NCI-H187 (cell line): ENCODE data around the gene C3orf18.
A peak's percentile ranks its signal among the peaks of the same experiment; 100 is the strongest.

Source experiments
- DNase-seq, 2 experiments: peaks; one replicate each; lab custom pipeline; 2025; lab: John Stamatoyannopoulos, UW

The C3orf18 gene

DNA sequence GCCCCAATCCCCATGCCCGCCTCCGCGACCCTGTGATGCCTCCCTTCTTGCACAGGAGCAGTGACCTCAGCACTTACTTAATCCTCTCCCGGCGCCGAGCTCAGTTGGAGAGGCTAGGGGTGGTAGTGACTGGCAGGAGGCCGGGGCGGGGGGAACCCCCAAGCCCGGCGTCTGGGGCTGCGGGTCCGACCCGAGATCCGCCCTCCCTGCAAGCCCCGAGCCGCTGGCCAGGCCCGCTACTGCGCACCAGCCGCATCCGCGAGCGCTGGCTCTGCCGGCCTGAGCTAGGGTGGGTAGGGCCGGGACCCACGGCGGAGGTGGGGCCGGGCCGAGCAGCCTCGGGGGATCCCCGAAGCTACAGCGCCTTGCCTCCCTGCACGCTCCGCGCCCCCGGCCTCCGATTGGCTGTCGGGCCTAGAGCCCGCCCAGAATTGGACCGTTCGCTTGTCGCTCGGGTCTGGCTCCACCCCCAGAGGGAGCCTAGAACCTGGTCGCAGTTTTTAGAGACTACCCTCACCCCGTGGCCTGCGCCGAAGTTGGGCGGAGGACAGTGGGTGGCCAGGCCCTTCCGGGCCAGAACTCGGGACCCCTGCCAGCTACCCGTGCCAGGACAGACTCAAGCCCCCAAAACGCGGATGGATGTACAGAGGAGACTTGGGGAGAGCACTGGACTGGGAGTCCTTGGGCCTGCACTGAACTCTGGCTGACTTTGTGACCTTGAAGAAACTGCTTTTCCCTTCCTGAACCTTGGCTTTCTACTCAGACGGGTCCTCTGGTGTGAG lies at the start of gene C3orf18:
Gene C3orf18, minus strand, starts transcription at position 362 of the 782 bp plus-strand sequence. CDS start 2,048 bp downstream, outside the sequence.
- peak; percentile 12 to 52 for DNase-seq

DNA sequence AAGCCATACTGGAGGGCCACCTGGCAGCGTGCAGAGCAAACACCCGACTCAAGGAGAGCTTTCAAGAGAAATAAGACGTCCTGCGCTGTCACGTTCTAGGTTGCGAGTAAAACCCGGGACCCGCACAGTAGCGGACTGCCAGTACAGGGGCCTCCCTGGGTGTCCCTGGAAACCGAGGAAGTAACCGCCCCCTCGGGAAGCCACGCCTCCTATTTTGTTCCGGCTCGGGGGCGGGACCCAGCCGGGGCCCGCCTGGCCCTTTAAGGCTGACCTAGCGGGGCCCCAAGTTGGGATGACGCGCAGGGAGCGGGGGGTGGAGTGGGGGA lies 49.2 kb upstream of the C3orf18 start:
- peak; percentile 27 to 53 for DNase-seq

DNA sequence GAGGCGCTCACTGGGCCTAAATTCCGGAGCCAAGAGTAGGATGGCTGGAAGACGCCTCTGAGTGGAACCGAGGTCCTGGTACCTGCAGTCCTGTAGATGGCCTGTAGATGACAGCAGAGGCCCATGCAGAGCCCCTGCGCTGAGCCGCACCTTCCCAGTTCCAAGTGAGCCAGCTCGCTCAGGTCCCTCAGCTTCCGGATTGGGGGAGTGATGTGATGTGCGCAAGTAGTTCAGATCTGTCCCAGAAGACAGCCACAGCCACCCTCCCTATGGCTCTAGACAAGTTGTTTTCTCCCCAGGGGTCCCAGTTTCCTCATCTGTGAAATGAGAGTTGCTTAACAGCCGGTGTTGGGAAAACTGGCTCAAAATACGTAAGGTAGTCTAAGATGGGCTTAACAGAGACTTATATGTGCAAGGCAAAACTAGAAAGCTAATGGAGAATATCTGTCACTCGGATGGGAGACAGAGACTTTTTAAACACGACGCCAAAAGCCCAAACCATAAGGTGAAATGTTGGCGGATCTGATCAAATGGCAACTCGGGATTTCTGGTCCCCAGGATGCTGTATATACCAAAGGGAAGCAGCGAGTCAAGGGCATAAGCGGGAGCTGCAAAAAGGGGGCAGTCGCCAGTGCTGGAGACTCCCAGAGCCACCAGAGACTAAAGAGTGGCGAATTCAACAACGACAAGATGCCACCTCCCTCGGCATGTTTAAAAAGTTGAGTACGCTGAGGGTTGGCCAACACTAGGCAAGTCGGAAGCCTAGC lies 48.6 kb upstream of the C3orf18 start:
- DNase-seq = peak; percentile 31 to 51

DNA sequence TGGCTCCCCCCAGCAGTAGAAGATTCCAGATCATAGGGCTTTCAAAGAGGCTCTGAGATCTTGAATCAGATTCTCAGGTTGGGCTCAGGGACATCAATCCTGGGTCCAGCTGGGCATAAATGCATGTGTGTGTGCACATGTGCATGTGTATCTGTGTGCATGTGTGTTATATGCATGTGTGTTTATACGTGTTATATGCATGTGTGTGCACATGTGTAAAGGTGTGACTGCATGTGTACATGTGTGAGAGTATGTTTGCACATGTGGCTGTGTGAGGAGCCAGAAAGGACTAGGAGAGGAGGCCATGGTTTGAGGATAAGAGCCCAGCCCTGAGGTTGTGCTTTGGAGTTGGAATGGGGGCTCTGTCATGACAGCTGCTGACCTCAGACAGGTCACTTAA lies 47.6 kb upstream of the C3orf18 start:
- no peak for DNase-seq

DNA sequence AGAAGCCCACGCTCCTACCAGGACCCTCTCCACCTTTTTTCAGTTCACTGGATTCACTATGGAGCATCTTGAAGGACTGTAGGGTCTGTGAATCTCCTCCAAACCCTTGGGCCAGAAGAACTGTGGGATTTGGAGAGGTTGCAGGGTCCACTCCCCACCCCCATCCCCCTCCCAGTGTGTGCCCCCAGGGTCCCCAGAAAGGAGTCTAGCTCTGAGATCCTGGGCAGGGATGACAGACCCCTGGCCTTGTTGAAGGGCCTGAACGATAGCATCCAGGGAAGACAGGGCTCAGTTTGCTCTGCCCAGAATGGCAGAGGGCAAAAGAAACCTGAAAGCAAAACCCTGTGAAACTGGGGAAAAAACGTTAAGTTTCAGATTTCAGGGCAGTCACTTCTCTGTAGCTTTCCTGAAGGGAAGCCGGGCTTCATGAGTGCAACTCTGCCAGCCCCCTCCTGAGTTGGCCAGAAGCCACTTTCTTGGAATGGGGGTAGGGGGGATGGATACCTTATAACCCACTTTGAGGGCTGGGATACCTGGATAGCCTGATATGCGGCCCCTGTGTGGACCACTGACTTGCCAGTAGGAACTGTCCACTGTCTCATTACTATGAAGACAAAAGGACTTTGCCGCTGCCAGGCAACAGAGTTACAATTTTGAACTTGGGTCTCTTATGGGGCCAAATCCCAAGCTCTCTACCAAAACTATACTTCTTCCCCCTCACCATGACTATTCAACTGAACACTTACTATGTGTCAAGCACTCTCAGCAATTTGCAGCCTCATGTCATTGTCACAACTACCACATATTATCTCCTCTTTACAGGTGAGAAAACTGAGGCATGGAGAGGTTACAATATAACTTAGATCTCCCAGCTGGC lies 45.7 kb upstream of the C3orf18 start:
- DNase-seq = no peak

DNA sequence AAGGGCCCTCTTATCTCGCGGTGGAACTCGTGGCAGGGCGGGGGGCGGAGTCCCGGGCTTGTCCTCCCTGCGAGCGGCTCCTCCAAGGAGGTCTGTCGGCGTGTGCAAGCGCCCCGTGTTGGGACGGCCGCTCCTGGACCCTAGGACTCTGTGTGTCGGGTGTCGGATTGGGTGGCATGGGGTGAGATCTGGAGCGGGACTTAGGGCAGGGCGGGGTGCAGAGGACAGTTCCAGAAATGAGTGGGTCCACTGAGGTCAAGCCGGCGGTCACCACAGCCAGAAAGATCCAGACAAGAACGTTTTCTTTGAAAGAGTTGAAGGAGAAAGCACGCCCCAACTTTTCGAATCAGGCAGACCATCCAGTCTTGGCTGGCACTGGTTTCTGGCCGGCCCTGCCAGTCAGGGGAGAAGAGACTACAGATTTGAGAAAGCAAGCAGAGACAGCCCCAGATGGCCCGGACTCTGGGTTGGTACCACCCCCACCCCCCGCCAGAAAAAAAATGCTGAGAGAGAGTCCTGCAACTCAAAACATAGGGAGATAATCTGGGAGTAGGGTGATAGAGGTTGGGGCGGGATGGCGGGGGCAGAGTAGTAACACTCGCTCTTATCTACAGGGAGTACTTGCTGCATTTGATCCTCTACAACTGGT lies 44.8 kb upstream of the C3orf18 start:
- no peak for DNase-seq

DNA sequence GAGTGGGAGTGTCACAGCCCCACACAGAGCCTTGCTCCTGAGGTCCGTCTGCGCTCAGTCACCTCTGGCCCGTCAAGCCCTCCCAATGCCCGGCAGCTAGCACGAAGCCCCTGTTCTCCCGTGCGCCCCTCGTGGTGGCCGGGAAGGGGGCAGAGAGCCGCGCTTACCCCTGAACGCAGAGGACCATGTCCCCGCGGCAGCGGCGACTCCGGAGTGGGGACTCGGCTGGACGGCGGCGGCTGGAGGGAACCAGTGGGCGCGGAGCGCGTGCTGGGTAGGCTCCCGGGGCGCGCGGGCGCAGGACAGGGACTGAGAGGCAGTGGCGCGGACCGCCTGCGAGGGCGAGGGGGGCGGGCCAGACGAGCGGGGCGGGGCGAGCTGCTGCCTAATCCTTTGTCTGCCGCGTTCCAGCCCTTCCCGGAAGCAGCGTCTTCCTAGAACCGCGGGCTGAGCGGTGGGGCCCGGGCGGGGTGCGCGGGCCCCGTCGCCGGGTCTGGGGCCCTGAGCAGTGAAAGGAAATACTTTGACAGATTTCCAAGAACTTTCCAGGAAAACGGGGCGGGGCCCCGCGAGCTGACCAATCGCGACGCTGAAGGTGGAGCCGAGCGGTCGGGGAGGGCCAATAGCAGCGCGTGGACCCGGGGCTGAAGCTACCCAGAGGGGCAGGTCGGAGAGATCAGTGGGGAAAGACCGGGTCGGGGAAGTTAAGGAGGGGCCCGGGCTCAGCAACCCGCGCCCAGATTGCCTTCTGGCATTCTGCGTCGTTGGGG lies 44.1 kb upstream of the C3orf18 start, which contains the start of gene CISH:
Gene CISH, minus strand, starts transcription at position 311 of the 770 bp plus-strand sequence. Its CDS starts 124 bp downstream, at position 187.
- DNase-seq = peak; percentile 56 to 63

DNA sequence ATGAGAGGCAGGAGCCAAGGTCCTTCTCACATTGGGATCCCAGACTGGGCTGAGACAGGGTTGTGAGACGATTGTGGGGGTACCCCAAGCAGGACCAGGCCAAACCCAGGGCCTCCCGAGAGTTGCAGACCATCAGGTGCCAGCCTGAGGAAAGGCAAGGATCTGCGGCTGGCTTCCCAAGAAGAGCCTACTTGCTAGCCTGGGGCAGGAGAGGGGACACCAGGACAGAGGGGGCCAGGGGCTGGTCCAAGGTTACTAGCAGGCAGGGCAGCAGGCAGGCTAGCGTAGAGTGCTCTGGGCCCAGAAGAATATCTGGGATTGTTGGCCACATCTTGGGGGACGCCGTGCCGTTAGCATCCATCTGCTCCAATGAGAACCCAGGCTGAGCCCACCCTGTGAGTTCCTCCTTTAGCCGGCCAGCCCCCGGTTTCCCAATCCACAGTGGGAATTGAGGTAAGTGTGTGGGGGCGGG lies 43.5 kb upstream of the C3orf18 start:
- DNase-seq = no peak

DNA sequence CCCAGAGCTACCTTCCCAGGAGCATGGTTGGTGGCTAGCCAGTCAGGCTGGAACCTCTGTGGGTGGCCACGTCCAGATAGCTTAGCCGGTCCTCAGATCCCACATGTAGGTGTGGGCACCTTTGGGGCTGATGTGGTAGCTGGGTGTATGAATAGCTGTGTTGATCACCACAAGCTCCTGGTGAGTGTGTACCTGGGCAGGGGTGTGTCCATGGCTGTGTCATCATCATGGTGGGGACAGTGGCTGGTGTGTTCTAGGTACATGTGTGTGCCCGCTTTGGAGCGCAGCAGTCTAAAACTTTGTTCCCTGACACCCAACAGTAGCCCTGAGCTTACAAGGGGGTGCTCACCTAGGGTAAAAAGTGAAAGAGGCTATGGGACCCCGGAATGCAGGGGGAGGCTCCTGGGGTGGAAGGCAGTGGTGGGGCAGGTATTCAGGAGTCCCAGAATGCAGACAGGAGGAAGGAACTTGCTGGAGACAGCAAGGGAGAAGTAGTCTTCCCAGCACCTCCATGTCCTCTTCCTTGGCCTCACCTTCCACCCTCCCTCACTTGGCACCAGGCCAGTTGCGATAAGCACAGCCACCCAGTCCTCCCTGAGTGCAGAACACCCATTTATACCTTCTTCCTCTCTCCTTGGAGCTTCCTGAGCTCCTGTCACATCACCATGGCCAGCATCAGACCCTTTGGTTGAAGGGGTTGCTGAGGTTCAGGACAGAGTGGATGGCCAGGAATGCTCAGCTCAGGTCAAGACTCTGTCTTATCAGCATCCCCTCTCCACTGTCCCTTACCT lies 42.8 kb upstream of the C3orf18 start:
- DNase-seq = no peak

DNA sequence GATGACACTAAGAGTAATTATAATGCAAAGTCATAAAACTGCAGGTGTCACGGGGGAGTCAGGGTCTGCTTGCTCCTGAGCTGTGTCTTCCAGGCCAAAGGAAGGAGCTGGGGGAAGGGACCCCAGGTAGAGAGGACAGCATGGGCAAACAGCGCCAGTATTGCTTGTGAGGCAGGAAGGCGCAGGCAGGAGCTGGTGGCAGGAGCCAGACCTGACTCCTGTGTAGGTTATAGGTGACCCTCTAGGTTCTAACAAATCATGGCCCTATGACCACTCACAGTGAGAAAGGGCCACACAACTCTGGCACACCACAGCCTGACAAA lies 42.2 kb upstream of the C3orf18 start:
- DNase-seq = no peak

DNA sequence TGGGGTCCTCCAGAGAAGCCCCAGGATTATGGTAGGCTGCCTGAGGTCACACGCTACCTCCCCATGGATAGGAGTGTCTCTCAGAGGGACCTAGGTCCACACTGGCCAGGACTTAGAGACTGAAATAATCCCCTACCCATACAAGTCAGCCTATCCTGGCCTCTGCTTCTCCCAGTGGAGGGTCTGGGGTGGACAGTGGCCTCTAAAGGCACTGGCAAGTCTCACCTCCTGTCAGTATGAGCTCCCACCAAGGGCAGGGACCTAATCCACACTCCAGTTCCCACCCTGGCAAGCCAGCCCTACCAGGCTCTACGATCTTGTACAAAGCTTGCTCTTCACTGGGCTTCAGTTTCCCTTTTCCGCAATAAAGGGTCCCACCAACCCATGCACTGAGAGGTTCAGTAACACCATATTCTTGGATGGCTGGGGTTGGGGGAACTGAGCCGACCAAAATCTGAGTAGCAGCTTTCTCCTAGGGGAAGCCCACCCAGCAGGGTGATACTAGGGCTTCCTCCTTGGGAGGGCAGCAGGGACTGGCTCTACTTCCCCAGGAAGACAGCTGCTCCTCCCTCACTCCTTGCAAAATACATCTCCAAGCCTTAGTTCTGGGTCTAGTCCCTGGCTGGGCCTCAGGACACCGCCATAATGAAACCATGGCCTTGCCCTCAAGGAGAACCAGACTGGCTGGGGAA lies 41.7 kb upstream of the C3orf18 start:
- DNase-seq = no peak

DNA sequence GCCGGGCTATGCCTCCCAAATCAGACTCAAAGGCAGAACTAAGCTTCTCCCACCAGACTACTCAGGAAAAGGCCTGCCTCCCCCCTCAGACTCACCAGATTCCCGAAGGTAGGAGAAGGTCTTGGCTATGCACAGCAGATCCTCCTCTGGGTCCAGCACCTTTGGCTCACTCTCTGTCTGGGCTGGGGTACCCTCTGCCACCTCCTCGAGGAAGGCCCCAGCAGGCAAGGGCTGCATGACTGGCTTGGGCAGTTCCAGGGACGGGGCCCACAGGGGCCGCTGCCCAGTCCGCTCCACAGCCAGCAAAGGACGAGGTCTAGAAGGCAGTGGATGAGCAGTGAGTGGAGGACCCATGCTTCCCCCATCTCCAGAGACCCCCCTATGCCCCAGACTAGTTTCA lies 40.7 kb upstream of the C3orf18 start:
- DNase-seq = no peak

DNA sequence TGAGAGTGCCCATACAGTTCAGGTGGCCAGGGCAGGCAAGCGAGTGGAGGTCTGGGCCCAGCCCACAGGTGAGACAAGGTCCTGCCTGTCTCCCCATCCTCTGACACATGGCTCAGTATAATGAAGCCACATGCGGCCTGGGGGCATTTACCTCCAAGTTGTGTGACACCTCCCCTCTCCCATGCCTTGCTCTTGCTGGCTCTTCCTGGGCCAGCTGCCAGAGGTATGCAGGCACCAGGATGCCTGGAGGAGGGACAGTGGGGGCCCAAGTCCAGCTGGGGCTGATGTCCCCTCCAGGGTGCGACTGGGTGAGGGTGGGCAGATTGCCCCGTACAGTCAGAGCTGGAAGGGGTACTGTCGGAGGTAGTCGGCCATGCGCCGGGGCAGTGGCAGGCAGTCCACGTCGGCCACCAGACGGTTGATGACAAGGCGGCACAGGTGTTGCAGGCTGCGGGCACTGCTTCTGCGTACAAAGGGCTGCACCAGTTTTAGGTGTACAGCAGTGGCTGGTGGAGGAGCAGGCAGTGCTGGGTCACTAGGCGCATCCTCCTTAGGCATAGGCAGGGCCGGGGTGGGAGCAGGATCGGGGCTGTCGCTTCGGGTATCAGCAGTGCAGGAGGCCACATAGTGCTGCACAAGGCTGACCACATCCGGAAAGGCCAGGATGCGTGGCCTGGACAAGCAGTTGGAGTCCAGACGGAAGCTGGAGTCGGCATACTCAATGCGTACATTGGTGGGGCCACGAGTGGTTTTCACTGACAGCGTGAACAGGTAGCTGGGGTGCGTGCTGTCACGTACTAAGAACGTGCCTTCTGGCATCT lies 39.9 kb upstream of the C3orf18 start:
- DNase-seq = no peak

DNA sequence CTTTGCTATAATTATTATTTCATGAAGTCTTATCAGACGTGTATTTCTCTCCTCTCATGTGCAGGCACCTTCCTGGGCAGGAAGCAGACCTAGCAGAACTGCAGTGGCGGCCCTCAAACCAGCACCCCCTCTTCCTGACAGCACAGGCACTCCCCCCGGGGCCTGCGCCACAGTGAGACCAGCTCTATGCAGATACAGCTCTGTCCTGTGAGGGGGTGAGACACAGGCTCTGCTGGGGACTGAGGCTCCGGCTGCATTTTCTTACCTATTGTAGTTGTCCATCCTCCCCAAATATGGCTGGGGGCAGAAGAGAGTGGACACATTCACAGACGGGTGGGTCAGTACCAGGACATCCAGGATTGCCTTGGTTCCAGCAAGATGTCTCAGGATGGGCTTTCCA lies 39.0 kb upstream of the C3orf18 start:
- no peak for DNase-seq

DNA sequence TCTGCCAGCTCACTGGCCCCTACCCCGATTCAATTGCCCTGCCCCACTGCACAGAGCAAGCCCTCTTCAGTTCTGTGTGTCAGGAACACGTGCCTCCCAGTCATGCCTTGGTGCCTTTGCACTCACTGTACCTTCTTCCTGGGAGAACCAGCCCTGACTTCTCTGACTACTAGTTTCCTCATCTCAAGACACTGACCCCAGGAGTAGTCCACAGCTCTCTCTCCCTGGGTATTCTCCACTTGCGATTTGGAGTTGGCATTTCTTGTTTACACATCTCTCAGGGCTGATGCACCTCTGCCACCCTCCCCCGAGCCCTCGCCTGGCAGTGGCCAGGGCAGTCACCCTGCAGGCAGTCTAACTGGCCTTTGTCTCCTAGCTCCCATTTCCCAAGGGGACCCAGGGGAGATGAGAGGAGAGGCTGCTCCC lies 38.4 kb upstream of the C3orf18 start:
- no peak for DNase-seq

DNA sequence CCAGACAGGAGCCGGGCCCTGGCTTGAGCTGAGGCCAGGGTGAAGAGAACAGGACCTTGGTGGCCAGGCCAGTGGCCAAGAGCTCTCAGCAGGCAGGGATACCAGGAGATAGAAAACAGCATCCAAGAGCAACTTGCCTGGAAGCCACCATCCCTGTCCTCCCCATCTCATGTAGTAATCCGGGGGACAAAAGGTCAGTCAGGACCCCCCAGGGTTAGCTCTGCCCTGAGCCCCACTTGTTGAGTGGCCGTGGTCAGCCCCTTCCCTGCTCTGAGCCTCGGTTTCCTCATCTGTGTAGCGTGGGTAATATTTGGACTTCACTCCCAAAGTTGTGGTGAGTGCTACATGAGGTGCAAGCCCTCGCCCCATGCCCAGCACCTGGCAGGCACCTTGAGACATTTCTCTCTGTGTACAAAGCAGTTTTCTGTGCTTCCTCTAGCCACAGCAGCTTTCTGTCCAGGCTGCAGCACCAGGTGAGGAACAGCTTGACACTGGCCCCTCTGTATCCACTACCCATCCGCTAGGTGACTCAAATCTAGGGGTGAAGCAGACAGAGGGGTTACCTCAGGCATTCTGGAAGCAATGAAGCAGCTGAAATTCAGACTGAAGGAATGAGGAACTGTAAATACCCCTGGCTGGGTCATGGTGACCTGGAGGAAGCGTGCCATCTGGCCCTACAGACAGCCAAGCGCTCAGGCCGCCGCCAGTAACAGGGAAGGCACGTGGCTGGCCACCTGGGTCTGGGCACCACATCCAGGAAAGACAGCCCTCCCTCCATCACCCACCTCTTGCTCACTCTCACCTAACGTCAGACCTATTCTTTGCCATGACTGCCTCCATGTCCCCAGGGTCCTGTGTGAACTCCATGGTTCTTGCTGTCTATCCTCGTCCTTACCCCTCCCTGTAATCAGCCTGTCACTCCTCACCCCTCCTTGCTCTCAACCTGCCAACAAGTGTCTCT lies 37.4 kb upstream of the C3orf18 start:
- no peak for DNase-seq

DNA sequence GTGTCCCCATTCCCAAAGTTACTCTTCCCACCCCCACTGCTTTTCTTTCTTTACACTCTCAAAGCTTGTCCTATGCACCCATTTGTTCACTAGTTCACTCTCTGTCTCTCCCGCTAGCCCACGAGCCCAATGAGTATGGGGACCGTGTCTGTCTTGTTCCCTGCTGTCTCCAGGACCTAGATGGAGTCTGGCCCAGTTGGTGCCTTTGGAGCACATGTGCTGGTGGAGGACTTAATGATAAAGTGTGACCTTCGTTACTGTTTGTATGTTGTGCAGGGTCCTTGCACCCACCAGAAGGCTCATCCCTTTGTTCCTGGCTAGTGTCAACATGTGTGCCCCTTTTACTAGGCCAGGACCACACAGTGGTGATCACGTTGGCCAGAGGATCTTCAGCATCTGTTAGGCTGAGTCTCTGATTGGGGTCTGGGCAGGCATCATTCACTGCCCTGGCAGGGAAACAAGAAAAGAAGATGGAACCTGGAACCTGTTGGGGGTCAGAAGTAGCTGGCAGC lies 36.6 kb upstream of the C3orf18 start:
- no peak for DNase-seq
